ENCODE measurements around the gene C19orf53.

The C19orf53 gene

DNA sequence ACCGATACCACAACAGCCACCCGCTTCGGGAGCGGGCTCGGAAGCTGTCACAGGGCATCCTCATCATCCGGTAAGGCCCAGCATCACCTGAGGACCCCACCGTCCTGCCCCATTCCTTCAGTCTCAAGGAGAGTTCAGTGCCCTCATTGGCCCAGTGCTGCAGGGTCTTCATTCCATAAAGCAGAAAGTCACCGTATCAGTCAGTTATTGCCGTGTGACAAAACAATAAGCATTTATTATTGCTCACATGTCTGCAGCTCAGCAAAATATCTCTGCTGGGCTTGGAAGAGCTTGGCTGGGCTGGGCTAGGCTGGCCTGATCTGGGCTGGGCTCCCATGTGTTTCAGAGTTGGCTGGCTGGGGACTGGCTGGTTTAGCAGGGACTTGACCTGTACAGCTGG lies 18.0 kb upstream of the C19orf53 start:
- no peak for TF ChIP-seq ZNF274 (IDR thresholded peaks at IDR 0.05; ENCODE audit: low read depth, low read length)
- no peak overlapping the region for H3K4me3 ChIP-seq (ENCODE audit: low read length)

DNA sequence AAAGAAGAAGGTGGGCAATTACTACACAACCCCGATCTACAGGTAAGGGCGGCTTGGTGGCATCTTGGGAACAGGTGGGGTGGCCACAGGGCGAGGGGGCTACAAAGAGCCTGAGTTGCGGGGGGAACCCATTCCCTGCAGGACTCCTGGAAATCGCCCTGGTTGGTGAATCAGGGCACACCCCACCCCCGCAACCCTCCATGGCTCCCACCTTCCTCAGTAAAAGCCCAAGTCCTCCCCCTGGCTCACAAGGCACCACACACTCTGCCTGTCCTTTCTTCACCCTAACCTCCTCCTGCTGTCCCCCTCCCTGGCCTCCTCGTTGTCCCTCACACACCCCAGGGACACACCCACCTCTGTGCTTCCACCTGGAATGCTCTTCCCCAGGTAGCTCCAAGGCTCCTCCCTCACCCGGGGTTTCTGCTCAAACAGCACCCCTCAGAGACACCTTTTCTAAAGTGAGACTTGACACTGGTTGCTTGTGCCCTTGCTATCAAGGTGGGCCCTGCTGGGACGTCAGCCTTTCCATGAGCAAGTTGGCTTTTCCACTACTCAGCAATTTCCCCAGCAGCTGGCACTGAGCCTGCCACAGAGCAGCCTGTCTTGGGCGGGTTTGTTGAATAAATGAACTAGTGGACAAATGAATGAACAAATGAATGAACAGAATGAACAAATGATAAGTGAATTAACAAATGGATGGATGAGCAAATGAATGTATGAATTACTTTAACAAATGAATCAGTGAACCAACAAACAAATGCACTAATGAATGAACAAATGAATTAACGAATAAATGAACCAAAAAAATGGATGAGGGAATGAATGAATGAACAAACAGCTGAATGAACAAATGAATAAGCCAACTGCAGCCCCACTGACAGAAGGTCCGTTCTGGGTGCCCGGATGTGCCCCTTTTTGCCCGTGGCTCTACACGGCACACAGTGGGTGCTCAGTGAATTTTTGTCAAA lies 16.2 kb upstream of the C19orf53 start:
- TF ChIP-seq ZNF274 (IDR thresholded peaks at IDR 0.05; ENCODE audit: low read depth, low read length): no peak
- no peak overlapping the region for H3K4me3 ChIP-seq (ENCODE audit: low read length)

DNA sequence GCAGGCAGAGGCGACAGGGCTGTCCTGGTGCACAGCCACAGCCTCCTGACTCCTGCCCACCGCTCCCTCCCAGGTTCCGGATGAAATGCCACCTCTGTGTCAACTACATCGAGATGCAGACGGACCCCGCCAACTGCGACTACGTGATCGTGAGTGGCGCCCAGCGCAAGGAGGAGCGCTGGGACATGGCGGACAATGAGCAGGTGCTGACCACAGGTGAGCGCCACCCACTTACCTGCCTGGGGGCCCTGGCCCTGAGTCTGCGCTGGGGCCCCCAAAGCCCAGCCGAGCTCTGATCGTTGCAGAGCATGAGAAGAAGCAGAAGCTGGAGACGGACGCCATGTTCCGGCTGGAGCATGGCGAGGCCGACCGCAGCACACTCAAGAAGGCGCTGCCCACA lies 15.5 kb upstream of the C19orf53 start:
- TF ChIP-seq ZNF274 (IDR thresholded peaks at IDR 0.05; ENCODE audit: low read depth, low read length): no peak
- H3K4me3 ChIP-seq (ENCODE audit: low read length): no peak overlapping the region

DNA sequence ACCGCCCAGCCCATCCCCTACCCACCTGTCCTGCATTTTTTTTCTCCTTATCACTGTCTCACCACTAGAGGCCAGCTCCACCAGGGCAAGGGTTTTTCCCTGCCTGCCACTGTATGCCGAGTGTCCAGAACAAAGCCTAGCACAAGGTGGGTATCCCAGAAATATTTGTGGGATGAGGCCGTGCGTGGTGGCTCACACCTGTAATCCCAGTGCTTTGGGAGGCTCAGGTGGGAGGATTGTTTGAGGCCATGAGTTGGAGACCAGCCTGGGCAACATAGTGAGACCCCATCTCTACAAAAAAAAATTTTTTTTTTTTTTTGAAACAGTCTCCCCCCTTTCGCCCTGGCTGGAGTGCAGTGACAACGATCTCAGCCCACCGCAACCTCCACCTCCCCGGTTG lies 12.8 kb upstream of the C19orf53 start:
- no peak for TF ChIP-seq ZNF274 (IDR thresholded peaks at IDR 0.05; ENCODE audit: low read depth, low read length)
- no peak overlapping the region for H3K4me3 ChIP-seq (ENCODE audit: low read length)

DNA sequence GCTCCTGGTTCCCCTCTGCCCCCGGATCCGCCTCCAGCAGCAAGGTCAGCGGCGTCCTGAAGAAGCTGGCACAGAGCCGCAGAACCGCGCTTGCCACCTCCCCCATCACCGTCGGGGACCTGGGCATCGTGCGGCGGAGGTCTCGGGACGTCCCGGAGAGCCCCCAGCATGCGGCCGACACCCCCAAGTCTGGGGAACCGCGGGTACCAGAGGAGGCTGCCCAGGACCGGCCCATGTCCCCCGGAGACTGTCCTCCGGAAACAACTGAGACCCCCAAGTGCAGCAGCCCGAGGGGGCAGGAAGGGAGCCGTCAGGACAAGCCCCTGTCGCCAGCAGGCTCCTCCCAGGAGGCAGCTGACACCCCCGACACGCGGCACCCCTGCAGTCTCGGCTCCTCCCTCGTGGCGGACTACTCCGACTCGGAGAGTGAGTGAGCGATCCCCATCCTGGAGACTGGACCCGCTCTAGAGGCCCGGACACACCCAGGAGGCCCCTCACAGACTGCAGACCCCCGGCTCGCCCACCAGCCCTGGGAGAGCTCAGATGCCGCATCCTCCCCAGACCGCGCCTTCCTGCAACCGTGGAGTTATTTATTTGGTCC lies 11.5 kb upstream of the C19orf53 start:
- TF ChIP-seq ZNF274 (IDR thresholded peaks at IDR 0.05; ENCODE audit: low read depth, low read length): no peak
- no peak overlapping the region for H3K4me3 ChIP-seq (ENCODE audit: low read length)

DNA sequence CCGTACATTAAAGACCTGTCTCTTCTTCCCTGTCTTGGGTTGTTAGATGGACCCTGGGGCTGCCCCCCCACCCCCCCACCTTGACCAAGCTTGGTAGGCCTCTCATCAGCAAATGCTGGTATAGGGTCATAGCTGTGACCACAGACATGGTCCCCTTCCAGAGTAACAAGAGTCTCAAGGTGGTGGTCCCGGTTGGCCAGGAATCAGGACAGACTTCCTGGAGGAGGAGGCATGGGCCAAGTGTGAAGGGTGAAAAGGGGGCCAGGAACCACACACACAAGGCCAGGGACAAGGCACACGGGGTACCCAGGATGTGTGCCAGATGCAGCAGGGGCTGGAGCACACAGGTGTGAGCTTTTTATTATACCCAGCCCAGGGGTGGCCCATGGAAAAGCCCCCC lies 11.0 kb upstream of the C19orf53 start:
- TF ChIP-seq ZNF274 (IDR thresholded peaks at IDR 0.05; ENCODE audit: low read depth, low read length): no peak
- H3K4me3 ChIP-seq (ENCODE audit: low read length): no peak overlapping the region; the same call in 1 of the 2 replicates

DNA sequence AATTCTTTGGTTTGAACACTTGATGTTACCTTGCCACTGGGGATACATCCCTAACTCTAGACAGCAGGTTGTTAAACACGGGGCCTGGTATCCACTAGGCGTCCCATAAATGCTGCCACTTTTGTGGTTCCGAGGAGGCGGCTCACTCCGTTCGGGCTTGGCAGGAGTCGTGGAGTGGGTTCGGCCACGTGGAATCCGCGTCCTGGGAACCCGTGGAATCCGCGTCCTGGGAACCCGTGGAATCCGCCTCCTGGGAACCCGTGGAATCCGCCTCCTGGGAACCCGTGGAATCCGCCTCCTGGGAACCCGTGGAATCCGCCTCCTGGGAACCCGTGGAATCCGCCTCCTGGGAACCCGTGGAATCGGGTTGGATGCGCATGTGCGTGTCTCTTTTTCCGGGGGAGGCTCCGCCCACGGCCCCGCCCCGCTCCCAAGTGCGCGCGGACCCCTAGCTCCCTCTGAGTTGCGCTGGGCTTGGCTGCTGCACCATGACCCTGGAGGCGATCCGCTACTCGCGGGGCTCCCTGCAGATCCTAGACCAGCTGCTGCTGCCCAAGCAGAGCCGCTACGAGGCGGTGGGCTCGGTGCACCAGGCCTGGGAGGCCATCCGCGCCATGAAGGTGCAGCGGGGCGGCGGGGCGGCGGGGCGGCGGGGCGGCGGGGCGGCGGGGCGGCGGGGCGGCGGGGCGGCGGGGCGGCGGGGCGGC lies 10.0 kb upstream of the C19orf53 start, which contains the start of gene MRI1:
Gene MRI1, plus strand, starts transcription at position 422 of the 707 bp plus-strand sequence. Its CDS starts 67 bp downstream, at position 489.
- peak within 1 kb of the TSS; percentile 71 for H3K4me3 ChIP-seq (ENCODE audit: low read length)
- TF ChIP-seq ZNF274 (IDR thresholded peaks at IDR 0.05; ENCODE audit: low read depth, low read length): no peak

DNA sequence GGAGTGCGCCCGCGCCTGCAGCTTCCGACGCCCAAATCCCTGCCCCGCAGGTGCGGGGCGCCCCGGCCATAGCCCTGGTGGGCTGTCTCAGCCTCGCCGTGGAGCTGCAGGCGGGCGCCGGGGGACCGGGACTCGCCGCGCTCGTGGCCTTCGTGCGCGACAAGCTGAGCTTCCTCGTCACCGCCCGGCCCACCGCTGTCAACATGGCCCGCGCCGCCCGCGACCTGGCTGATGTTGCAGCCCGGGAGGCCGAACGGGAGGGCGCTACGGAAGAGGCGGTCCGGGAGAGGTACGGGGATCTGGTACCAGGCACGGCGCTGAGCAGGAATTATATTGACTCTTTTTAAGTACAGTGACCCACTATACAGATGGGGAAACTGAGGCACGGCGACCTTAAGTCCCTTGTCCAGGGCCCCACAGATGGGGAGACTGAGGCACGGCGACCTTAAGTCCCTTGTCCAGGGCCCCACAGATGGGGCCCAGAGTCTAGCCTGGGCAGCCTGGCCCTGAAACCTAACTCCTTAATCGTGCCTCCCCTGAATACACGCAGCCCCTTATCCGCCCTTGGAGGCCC lies 9.3 kb upstream of the C19orf53 start:
- TF ChIP-seq ZNF274 (IDR thresholded peaks at IDR 0.05; ENCODE audit: low read depth, low read length): no peak
- H3K4me3 ChIP-seq (ENCODE audit: low read length): peak overlapping the region; percentile 71

DNA sequence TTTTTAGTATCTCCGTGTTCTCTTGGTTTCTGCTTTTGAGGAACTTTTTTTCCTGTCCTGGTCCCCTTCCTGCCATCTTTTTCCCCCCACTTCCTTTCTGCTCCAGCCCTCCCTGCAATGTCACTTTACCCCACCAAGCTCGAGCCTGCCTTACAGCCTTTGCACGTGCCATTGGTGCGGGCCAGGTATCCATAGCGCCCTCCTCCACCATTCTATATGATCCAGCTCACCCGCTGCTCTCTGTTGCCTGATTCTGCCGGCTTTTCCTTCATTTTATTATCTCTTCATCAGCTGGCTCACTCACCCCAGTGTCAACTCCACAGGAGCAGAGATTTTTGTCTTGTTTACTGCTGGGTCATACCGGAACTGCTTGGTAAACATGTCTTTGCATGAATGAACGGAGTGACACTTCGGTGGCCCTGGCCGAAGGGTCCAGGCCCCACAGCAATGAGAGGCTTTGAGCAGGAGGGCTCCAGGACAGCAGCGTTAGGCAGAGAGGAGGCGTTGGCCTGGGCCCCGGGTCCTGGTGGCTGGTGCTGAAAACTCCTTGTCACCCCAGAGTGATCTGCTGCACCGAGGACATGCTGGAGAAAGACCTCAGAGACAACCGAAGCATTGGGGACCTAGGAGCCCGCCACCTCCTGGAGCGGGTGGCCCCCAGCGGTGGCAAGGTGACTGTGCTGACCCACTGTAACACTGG lies 8.7 kb upstream of the C19orf53 start:
- H3K4me3 ChIP-seq (ENCODE audit: low read length): peak overlapping the region; percentile 71
- TF ChIP-seq ZNF274 (IDR thresholded peaks at IDR 0.05; ENCODE audit: low read depth, low read length): no peak

DNA sequence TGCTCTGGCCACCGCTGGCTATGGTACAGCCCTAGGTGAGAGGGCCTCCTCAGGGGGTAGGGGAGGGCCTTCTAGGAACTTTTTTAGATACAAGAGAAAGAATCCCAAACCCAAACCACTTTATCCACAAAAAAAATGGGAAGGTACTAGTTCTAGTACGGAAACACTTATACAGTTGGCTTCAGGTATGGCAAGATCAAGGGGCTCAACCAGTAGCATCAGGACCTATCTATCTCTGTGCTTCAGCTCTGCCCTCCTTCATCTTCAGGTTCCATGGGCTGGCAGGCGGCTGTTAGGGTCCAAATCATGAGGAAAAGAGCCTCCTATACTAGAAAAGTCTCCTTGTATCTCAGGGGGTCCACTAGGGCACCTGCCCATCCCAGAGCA lies 8.2 kb upstream of the C19orf53 start:
- TF ChIP-seq ZNF274 (IDR thresholded peaks at IDR 0.05; ENCODE audit: low read depth, low read length): no peak
- H3K4me3 ChIP-seq (ENCODE audit: low read length): no peak overlapping the region

DNA sequence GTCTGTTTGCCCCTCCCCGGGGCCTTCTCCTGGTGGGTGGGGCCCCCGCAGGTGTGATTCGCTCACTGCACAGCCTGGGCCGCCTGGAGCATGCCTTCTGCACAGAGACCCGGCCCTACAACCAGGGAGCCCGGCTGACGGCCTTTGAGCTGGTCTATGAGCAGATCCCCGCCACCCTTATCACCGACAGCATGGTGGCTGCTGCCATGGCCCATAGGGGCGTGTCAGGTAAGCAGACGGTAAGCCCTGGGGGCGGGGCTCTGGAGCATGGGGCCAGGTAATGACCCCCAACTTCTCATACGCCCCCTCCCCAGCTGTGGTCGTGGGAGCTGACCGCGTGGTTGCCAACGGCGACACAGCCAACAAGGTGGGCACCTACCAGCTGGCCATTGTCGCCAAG lies 5.7 kb upstream of the C19orf53 start:
- no peak overlapping the region for H3K4me3 ChIP-seq (ENCODE audit: low read length)

DNA sequence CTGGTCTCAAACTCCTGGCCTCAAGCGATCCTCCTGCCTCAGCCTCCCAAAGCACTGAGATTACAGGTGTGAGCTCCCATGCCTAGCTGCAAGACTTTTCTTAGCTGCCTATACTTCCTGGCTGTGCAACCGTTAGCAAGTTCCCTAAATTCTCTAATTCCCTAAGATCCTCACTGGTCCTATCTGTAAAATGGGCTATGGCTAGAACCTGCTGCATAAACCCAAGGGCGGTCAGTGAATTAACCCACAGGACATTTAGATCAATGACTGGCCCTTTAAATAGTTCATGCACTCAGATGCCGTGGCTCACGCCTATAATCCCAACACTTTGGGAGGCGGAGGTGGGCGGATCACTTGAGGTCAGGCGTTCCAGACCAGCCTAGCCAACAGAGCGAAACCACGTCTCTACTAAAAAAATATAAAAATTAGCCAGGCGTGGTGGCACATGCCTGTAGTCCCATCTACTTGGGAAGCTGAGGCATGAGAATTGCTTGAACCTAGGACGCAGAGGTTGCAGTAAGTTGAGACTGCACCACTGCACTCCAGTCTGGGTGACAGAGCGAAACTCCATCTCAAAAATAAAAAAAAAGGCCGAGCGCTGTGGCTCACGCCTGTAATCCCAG lies 4.1 kb upstream of the C19orf53 start:
- no peak for TF ChIP-seq ZNF274 (IDR thresholded peaks at IDR 0.05; ENCODE audit: low read depth, low read length)
- H3K4me3 ChIP-seq (ENCODE audit: low read length): no peak overlapping the region

More for the DNA sequence above, 5.7 kb upstream of the C19orf53 start:
- TF ChIP-seq ZNF274 (IDR thresholded peaks at IDR 0.05; ENCODE audit: low read depth, low read length): no peak

DNA sequence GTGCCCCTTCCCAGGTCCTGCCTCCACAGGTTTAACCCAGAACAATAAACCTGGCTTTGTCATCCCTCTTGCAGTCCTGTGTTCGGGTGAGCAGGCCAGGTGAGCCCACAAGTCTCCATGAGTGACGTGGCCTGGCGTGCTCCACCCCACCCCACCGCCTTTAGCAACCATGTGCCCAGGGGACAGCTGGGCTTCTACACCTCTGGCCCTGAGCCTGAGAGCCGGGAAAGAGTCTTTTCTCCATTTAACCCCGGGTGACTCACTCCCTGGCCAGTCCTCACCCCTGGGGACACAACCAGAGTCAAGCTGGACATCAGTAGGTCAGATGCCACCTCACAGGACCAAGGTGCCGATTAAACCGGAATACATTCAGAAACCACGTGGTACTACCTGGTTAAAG lies 4.1 kb downstream of the C19orf53 start:
- TF ChIP-seq ZNF274 (IDR thresholded peaks at IDR 0.05; ENCODE audit: low read depth, low read length): no peak
- no peak overlapping the region for H3K4me3 ChIP-seq (ENCODE audit: low read length)
